ENCODE results near the gene FGD5. TPM values are rescaled to one million over a fixed set of nuclear protein-coding genes. Genes with fewer than 3 reads are reported as not detected.

The FGD5 gene
- total and polyA plus RNA-seq, 7 experiments from 2014 or later = 0.37 TPM; not detected in 6

Other genes with a start within 250 kb of the FGD5 start
- 10 to 100 TPM; 21.6 to 59.2 (median 46.2) TPM for gene CCDC174, start 167.2 kb upstream of the FGD5 start, total RNA-seq
- 10 to 100 TPM; 18.3 to 20.9 TPM for gene CCDC174, start 167.2 kb upstream of the FGD5 start, polyA plus RNA-seq
- gene C3orf20, start 143.8 kb upstream of the FGD5 start, total RNA-seq = under 1 TPM; 0.10 to 0.81 (median 0.48) TPM
- gene C3orf20, start 143.8 kb upstream of the FGD5 start, polyA plus RNA-seq = under 1 TPM in 1 of 2 donors, not detected in 1; 0.05 TPM
- 10 to 100 TPM; 49.9 to 96.3 (median 61.6) TPM for gene NR2C2, start 128.6 kb downstream of the FGD5 start, total RNA-seq
- gene NR2C2, start 128.6 kb downstream of the FGD5 start, polyA plus RNA-seq = 10 to 100 TPM; 12.7 to 20.4 TPM
- gene MRPS25, start 246.4 kb downstream of the FGD5 start, total RNA-seq = 100 to 1,000 TPM in 1 of 5 experiments, 10 to 100 TPM in 4; 57.6 to 104 (median 76.0) TPM
- gene MRPS25, start 246.4 kb downstream of the FGD5 start, polyA plus RNA-seq = 10 to 100 TPM; 20.2 to 23.9 TPM